M059J (cell line): Measurements from ENCODE around the gene NUMB. TPM values are rescaled to one million over a fixed set of nuclear protein-coding genes. Genes with fewer than 3 reads are reported as not detected.

ENCODE experiments used
- DNase-seq: peaks from one replicate; pipeline ENCODE4 v3.0.0-alpha.2; 2012; ENCODE audit warnings: low read depth
- total RNA-seq: library from RNA; depleted of rRNA; stranded (reverse); fragments of >200 nt; shearing (Covaris generic); gene quantifications from 2 replicates; pipeline ENCODE4 v1.2.3, GENCODE V29; 2014; rRNA removed

NUMB gene
- 15.2 and 21.8 TPM in 2 replicates for total RNA-seq

DNA sequence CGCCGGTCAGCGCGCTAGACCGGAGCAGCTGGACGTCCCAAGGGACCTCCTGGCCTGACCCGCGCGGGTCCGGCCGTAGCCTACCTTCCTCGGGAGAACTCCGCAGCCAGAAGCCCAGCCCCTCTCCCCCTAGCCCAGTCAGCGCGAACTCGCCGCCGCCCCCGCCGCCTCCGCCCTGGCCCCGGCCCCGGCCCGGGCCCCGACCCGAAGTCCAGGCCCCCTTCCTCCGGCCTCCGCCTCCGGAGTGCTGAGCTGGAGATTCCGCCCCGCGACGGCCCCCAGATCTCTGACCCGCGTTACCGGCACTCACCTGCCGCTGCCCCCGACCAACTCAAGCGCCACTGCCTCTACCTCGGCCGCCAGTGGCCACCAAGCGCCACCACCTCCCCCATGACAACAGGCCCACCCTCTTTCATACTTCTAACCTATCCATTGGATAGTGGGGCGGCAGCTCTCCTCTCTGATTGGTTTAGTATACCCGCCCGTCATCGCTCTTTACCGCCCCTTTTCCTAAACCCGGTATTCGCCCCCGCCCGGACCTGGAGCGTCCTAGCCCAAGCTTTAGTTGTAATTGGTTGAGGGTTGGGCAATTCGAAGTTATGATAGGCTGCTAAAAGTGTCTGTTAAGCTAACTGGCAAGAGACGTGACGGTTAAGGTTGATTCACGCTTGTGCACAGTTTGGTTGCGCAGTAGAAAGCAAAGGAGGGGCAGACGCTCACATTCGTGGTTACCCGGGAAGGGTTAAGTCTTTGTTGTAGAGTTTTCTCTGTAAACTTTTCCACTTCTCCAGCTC lies at the start of gene NUMB:
Gene NUMB (minus strand): TSS at position 364 of the 794 bp plus-strand sequence. CDS start 102,795 bp downstream, outside the sequence.
- DNase-seq, result peak; percentile 100

DNA sequence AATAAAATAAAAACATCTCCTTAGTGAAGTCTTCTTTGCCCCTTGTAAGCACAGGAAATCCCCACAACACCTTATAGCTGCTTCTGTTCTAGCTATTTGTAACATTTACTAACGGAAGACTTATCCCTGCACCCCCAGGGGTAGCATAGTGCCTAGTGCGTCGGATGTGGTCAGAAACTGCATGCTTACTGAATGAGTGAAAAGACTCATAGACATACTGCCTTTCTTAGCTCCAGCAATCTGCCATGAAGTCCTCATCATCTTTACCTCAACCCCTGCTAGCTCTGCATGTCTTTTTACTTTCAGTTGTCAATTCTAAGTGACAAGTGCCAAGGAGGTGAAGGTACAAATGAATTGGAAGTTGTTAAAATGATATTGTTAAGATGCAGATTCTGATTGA lies 45.3 kb upstream of the NUMB start:
- DNase-seq, result peak; percentile 81

DNA sequence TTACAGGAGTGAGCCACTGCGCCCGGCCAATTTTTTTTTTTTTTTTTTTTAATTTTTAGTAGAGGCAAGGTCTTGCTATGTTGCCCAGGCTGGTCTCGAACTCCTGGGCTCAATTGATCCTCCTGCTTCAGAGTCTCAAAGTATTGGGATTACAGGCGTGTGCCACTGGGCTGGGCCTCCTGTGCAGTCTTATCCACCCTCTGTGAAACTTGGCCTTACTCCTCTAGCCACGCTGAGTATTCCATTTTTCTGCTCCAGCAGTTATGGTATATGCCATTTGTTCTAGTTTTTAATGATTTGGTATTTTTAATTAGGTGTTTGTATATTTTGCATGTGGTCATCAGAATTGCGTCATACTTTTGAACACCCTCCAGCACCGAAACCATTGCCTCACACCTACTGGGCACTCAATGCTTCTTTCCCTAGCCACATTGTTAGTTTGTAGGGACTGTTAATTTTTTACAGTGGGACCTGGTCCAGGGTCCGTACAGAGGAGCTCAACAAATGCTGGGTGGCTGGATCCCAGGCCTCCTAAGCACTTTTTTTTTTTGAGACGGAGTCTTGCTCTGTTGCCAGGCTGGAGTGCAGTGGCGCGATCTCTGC lies 43.8 kb upstream of the NUMB start:
- peak; percentile 5 for DNase-seq

DNA sequence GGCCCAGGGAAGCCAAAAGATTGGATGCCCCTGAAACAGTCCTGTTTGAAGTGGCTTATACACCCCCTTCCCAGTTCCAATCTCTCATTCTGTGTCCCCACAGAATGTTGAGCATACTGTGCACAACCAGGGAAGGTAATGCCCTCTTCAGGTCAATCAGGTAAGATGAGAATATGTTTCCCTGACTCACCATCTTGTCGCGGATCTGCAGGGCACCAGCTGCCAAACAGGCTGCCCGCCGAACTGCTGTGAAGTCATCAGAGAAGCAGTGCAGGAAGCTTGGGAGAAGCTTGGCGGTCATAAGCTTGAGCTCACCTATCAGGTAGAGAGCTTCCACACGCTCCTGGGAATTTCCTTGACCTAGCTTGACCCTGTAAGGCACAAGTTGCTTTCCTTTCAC lies 42.0 kb upstream of the NUMB start:
- DNase-seq, result peak; percentile 37

DNA sequence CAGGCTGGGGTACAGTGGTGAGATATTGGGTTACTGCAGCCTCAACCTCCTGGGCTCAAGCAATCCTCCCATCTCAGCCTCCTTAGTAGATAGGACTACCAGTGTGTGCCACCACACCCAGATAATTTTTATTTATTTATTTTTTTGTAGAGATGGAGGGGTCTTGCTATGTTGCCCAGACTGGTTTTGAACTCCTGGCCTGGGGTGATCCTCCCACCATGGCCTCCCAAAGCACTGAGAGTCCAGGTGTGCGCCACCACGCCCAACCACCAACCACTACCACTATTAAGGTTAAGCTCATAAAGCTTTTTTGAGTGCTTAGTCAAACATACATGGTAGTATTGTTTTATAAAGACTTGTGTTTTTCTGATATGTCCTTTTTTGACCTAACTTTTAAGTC lies 36.2 kb upstream of the NUMB start:
- no peak for DNase-seq

DNA sequence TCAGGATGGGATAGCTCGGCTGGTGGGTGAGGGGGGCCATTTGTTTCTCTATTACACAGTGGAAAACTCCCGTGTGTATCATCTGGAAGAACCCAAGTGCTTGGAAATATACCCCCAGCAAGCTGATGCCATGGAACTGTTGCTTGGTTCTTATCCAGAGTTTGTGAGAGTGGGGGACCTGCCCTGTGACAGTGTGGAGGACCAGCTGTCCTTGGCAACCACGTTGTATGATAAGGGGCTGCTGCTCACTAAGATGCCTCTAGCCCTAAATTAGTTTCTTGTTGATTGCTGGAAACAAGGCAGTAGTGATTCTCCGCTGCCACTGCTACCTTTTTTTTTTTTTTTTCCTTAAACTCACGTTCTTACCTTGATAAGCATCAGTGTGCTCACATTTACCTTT lies 34.3 kb upstream of the NUMB start:
- no peak for DNase-seq

DNA sequence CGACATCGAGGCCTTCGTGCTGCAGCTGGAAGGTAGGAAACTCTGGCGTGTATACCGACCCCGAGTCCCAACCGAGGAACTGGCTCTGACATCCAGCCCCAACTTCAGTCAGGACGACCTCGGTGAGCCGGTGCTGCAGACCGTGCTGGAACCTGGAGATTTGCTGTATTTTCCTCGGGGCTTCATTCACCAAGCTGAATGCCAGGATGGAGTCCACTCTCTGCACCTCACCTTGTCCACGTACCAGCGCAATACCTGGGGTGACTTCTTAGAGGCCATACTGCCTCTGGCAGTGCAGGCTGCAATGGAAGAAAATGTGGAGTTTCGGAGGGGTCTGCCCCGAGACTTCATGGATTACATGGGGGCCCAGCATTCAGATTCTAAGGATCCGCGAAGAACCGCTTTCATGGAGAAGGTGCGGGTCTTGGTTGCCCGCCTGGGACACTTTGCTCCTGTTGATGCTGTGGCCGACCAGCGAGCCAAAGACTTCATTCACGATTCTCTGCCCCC lies 33.8 kb upstream of the NUMB start:
- DNase-seq, result no peak

DNA sequence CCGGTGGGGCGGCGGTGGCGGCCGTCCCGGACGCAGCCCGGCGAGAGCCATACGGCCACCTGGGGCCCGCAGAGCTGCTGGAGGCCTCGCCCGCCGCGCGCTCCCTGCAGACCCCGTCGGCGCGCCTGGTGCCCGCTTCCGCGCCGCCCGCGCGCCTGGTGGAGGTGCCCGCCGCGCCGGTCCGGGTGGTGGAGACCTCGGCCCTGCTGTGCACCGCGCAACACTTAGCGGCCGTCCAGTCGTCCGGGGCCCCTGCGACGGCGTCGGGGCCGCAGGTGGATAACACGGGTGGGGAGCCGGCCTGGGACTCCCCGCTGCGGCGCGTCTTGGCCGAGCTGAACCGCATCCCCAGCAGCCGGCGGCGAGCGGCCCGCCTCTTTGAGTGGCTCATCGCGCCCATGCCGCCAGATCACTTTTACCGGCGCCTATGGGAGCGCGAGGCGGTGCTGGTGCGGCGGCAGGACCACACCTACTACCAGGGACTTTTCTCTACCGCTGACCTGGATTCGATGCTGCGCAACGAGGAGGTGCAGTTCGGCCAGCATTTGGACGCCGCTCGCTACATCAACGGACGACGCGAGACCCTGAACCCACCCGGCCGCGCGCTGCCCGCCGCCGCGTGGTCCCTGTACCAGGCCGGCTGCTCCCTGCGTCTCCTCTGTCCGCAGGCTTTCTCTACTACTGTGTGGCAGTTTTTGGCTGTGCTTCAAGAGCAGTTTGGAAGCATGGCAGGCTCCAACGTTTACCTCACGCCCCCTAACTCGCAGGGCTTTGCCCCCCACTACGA lies 33.1 kb upstream of the NUMB start:
- DNase-seq, result peak; percentile 76

DNA sequence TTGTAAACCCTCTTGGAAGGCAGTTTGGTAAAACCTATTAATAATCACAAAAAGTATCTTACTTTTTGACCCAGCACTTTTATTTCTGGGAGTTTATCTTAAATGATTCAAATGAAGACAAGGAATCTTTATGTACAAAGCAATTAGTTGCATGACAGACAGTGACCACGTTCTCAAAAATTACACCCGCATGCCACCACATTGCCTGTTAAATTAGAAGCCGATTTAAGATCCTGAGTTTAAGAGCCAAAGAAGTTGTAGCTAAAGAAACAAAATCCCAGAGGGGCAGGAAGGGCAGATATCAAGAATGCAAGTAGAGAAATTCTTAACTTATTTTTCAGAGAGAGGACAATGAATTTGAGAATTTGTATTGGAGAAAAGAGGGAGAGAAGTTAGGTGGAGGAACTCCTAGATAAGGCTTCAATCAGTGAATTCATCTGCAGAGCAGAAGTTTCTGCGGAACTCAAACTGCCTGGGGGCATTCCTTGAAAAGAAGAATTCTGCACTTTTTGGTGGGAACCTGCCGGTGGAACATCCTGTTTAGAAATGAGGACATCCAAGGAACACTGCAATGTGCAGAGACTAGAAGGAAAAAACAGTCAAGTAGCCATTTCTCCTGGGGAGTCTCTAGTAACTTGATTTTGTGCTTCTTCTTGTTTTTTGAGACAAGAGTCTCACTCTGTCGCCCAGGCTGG lies 31.3 kb upstream of the NUMB start:
- peak; percentile 59 for DNase-seq

DNA sequence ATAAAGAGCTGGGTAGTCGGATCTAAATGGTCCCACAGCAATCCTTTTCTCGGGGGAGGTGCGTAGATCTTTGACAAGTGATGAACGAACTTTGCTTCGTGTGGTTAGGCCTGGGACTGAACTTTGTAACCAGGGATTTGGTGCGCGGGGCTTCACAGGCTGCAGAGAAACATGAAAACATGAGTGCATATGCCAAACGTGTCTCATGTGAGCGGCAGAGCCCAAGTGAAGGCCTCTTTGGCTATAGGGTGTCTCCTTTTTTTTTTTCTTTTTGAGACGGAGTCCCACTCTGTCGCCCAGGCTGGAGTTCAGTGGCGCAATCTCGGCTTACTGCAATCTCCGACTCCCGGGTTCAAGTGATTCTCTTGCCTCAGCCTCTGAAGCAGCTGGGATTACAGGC lies 20.3 kb upstream of the NUMB start:
- DNase-seq, result no peak

DNA sequence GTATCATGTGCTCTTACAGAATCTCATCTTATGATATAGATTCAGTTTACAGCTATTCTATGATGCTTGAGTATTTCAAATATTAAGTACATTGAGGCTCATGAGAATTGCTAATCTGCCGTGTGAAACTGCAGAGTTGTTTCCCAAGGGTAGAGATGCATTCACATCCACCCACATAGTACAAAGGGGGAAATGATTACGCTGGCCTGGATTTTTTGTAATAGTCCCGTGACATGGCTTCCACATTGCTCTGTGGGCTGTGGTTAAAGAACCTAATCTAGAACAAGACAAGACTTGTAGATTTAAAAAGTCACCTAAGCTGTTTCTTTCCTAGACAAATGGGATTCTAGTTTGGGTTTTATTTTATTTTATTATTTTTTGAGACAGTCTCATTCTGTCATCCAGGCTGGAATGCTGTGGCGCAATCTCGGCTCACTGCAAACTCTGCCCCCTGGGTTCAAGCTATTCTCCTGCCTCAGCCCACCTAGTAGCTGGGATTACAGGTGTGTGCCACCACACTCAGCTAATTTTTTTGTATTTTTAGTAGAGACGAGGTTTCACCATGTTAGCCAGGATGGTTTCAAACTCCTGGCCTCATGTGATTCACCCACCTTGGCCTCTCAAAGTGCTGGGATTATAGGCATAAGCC lies 19.4 kb upstream of the NUMB start:
- DNase-seq, result no peak

DNA sequence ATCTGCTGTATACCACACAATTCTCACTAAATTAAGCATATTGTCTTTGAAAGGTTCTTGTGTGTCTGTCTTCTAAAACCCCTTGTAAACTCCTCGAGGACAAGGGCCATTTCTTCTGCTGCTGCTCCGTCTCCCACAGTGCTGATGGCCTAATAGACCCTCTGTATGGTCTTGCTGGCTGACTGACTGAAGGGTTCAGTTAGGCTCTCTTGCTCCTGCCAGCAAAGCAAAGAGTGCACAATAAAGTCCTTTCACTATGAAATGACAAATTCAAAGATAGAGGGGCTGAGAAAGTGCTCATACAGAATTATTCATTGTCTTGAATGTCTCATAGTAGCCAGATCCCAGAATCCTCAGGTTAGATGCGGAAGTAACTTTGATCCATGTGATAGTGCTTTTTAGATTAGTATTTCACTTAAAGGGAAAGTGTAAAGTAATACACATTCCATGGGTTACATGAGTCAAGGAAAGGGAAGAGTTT lies 18.1 kb upstream of the NUMB start:
- DNase-seq, result no peak

DNA sequence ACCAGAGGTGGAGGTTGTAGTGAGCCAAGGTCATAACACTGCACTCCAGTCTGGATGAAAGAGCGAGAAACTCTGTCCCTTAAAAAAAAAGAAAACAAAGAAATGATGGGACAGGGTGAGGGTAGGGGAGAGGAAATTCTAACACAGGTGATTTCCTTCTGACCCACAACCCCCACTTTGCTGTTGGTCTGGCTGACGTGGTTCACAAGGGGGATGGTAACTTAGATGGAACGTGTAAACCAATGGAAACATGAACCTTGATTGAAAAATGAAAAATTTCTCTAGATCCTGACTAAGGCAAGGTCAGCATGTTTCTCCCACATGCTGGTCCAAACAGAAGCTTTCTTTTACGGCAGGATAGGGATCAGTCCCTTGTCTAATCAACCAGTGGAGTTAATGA lies 16.6 kb upstream of the NUMB start:
- no peak for DNase-seq

DNA sequence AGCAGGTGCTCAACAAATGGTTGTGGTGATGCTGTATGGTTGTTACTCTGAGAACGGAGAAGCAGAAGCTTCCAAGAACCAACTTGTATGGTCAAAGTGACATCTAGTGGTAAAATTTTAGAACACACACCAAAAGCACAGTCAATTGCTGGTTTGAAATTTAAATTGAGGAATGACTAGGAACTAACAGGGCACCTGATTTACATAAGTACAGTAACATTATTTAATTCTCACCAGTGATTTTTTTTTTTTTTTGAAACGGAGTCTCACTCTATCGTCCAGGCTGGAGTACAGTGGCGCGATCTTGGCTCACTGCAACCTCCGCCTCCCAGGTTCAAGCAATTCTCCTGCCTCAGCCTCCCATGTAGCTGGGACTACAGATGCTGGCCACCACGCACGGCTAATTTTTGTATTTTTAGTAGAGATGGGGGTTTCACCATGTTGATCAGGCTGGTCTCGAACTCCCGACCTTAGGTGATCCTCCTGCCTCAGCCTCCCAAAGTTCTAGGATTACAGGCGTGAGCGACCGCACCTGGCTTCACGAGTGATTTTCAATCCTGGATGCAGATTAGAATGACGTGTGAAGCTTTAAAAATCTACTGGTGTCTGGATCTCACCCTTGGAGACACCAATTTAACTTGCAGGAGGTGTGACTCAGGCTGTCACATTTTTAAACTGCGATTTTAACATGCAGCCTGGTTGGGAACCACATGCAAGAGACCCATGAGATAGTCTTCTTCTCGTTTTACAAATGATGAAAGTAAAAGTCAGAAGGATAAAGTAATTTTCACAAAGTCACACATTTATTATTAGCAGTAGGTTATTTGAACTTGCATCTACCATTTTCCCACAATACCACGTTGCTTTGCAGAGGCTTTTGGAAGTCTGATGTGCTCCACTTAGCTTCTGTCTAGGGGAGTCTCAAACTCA lies 14.1 kb upstream of the NUMB start:
- peak; percentile 67 for DNase-seq

DNA sequence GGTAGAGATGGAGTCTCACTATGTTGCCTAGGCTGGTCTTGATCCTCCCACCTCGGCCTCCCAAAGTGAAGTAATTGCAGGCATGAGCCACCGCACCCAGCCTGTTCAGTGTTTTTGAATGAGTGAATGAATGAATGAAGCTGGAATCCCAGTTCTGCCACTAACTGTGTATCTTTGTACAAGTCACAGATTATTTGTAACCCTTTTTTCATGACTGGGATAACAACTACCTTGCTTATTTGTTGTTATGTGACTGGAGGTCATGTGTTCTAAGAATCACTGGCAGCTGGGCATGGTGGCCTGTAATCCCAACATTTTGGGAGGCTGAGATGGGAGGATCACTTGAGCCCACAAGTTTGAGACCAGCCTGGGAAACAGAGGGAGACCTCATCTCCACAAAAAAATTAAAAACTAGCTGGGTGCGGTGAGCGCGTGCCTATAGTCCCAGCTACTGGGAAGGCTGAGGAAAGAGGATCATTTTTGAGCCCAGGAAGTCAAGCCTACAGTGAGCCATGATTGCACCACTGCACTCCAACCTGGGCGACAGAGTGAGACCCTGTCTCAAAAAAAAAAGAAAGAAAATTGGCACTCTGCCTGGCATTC lies 13.3 kb upstream of the NUMB start:
- DNase-seq, result no peak

DNA sequence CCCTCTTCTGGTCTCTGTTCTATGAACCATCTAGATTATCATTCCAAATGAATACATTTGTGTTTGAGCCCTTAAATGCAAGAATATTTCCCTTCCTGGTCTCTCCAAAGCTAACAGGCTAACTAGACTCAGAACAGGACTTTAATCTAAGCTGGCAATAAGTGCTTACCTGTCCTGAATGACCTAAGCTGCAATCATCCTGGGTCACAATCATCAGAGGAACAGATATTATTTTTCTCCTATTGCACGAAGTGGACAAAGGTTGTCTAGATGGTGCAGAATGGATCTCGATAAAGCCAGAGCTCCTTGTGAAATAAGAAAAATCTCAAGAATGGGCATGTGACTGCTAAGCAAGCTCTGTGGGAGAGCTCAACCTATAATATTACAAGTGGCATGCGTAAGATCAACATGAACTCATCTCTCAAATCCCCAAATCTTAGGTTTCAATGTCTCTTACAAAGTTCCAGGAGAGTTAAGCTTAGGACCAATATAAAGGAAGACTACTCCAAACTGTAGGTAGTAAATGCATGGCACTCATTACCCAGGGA lies 10.6 kb upstream of the NUMB start:
- DNase-seq, result no peak

DNA sequence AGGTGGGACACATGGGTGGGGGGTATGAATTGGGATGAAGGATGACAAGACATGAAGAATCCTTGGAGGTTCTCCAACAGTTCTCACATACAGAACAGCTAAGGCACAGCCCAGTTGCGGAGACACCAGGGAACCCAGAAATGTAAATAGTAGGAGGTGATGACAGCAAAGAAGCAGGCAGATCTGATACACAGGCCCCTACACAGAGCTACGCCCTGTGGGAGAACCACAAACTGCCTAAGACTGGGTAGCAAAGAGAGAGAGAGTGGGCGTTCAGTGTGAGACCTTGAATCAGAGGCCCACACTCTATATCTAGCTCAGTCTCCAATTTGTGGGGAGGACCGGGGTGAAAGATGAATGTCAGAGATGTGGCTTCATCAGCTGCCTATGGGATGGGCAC lies 9.5 kb upstream of the NUMB start:
- no peak for DNase-seq

DNA sequence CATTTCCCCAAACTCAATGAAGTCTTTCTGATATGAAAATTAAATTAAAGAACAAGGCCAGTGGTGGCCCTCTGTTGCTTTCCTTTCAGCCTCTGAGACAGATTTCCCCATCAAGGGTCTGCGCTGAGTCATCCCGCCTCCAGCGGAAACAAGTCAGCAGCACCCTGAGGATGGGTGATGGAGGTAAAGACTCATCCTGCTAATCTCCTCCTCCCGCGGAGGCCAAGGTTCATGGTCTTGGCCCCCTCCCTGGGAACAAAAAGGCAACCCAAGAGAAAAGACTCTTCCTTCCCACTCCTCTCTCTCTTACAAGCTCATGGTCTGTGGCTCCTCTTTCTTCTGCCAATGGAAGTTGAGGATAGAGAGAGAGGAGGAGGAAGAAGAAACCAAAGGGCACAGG lies 9.0 kb upstream of the NUMB start:
- DNase-seq, result no peak

DNA sequence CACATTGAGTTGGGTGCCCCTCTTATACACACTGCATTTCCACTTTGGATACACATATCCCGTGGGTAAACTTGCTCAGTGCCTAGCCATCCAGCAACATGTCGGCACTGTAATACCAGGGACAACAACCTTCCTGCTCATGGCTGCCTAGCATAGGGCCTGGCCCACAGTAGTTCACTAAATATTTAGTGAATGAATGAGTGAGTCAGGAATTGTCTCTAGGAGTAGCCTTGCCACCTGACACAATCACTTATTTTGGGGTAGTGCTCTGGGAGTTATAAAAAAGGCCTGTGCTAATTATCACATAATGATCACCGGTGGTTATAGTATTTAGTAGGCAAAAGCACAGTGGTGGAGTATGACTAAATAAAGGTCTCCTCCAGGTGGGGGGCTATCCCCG lies 8.5 kb upstream of the NUMB start:
- no peak for DNase-seq
